H1 (cell line): ENCODE measurements around the gene SPATA6L. TPM values are rescaled to one million over a fixed set of nuclear protein-coding genes. Genes with fewer than 3 reads are reported as not detected.

ENCODE experiments used
- CTCF ChIA-PET: fragments of 300-600 bp; sonication (Branson Sonifier 250); formaldehyde crosslinking; loops from one replicate; lab custom pipeline; 2021; ENCODE audit not compliant: partially characterized antibody; lab: Charles Lee
- POLR2A ChIA-PET: fragments of 300-600 bp; sonication (Branson Sonifier 250); formaldehyde crosslinking; loops from one replicate; lab custom pipeline; 2021; ENCODE audit warnings: inconsistent platforms; ENCODE audit not compliant: partially characterized antibody; lab: Charles Lee
- DNase-seq, 2 experiments: peaks; one replicate each; pipeline versions ENCODE4 v3.0.0 to v3.0.0-alpha.2; 2010 to 2022; ENCODE audit warnings: low spot score in 2 of 2, low read depth in 1 of 2, mixed read lengths in 1 of 2
- FAIRE-seq: peaks from 2 replicates; lab custom pipeline; 2011; peaks lifted over from hg19 to GRCh38; lab: Jason Lieb, UNC
- H2AFZ ChIP-seq: 2 replicates; pipeline ENCODE4 v1.8.1; 2012; ENCODE audit warnings: low read length, inconsistent platforms
- H2AK5ac ChIP-seq: 2 replicates; pipeline ENCODE4 v1.6.1; 2013; ENCODE audit warnings: low read depth, low read length
- H2BK120ac ChIP-seq: replicated peaks from 2 replicates; pipeline ENCODE3; 2013; ENCODE audit warnings: low read depth, low read length, inconsistent platforms
- H2BK12ac ChIP-seq: 2 replicates; pipeline ENCODE4 v1.6.1; 2013; ENCODE audit warnings: low read depth, low read length
- H2BK15ac ChIP-seq: 2 replicates; pipeline ENCODE4 v1.6.1; 2013; ENCODE audit warnings: low read length
- H2BK20ac ChIP-seq: 2 replicates; pipeline ENCODE4 v1.6.1; 2013; ENCODE audit warnings: low read length
- H2BK5ac ChIP-seq: 2 replicates; pipeline ENCODE4 v1.6.1; 2013; ENCODE audit warnings: low read depth, low read length
- H3K14ac ChIP-seq: 2 replicates; pipeline ENCODE4 v1.6.1; 2013; ENCODE audit warnings: inconsistent platforms; ENCODE audit not compliant: insufficient read length
- H3K18ac ChIP-seq: 2 replicates; pipeline ENCODE4 v1.6.1; 2013; ENCODE audit warnings: low read length; ENCODE audit errors: extremely low read depth
- H3K23ac ChIP-seq: 2 replicates; pipeline ENCODE4 v1.6.1; 2013; ENCODE audit warnings: inconsistent platforms; ENCODE audit not compliant: insufficient read length
- H3K23me2 ChIP-seq: 2 replicates; pipeline ENCODE4 v1.6.1; 2013; ENCODE audit warnings: low read depth, low read length
- H3K27ac ChIP-seq: 2 replicates; pipeline ENCODE4 v1.6.1; 2011; ENCODE audit warnings: low read depth, low read length, inconsistent platforms
- H3K27me3 ChIP-seq, 4 experiments: replicated peaks in 1 of 4; 1 replicate in 1 of 4; 2 replicates in 3 of 4; pipeline versions ENCODE4 v1.6.1 to v1.8.1; 2011 to 2013; ENCODE audit warnings: low read length in 3 of 4, mild to moderate bottlenecking in 3 of 4, inconsistent platforms in 2 of 4, mixed read lengths in 2 of 4, moderate library complexity in 1 of 4; ENCODE audit not compliant: control insufficient read depth in 3 of 4, insufficient read depth in 3 of 4; ENCODE audit errors: extremely low read depth in 1 of 4
- H3K36me3 ChIP-seq, 4 experiments: 2 replicates each; pipeline versions ENCODE4 v1.6.1 to v1.8.1; 2011 to 2013; ENCODE audit warnings: mild to moderate bottlenecking in 4 of 4, low read length in 3 of 4, moderate library complexity in 2 of 4, control low read depth in 1 of 4, inconsistent platforms in 1 of 4; ENCODE audit not compliant: insufficient read depth in 4 of 4, control insufficient read depth in 2 of 4
- H3K4ac ChIP-seq: replicated peaks from 2 replicates; pipeline ENCODE3; 2013; ENCODE audit warnings: low read length, low read depth, mixed read lengths, inconsistent platforms; ENCODE audit not compliant: insufficient read length
- H3K4me1 ChIP-seq, 4 experiments: replicated peaks in 1 of 4; 1 replicate in 1 of 4; 2 replicates in 3 of 4; pipeline versions ENCODE4 v1.6.1 to v1.8.1; 2011 to 2013; ENCODE audit warnings: low read length in 3 of 4, inconsistent platforms in 2 of 4, mixed read lengths in 1 of 4; ENCODE audit not compliant: insufficient read depth in 4 of 4, control insufficient read depth in 3 of 4
- H3K4me2 ChIP-seq, 2 experiments: 2 replicates each; pipeline versions ENCODE4 v1.6.1 to v1.8.1; 2011 to 2013; ENCODE audit warnings: low read depth in 2 of 2, low read length in 2 of 2, control low read depth in 1 of 2, inconsistent platforms in 1 of 2, mild to moderate bottlenecking in 1 of 2; ENCODE audit not compliant: insufficient read depth in 1 of 2
- H3K4me3 ChIP-seq, 4 experiments: fragments of 200-600, 300-600 bp in 1 of 4; sonication (generic), shearing (Covaris generic), sonication (Bioruptor Twin) in 1 of 4; 2 replicates each; pipeline versions ENCODE4 v1.5.1 to v1.8.1; 2011 to 2016; ENCODE audit warnings: low read length in 4 of 4, low read depth in 3 of 4, control low read depth in 2 of 4, inconsistent platforms in 2 of 4, mild to moderate bottlenecking in 2 of 4, mixed read lengths in 1 of 4, moderate library complexity in 1 of 4; ENCODE audit not compliant: insufficient read depth in 2 of 4; ENCODE audit errors: extremely low read depth in 1 of 4
- H3K56ac ChIP-seq: replicated peaks from 2 replicates; pipeline ENCODE3; 2013; ENCODE audit warnings: low read depth, mild to moderate bottlenecking, mixed read lengths, low read length, inconsistent platforms; ENCODE audit not compliant: insufficient read length
- H3K79me1 ChIP-seq: 2 replicates; pipeline ENCODE4 v1.6.1; 2013; ENCODE audit warnings: low read depth, low read length, control low read depth
- H3K79me2 ChIP-seq, 2 experiments: 2 replicates each; pipeline versions ENCODE4 v1.6.1 to v1.8.1; 2012 to 2013; ENCODE audit warnings: low read length in 2 of 2, mild to moderate bottlenecking in 2 of 2, inconsistent platforms in 1 of 2; ENCODE audit not compliant: insufficient read depth in 2 of 2, control insufficient read depth in 1 of 2
- H3K9ac ChIP-seq, 4 experiments: replicated peaks in 1 of 4; 1 replicate in 1 of 4; 2 replicates in 3 of 4; pipeline versions ENCODE4 v1.6.1 to v1.8.1; 2011 to 2013; ENCODE audit warnings: low read depth in 3 of 4, low read length in 3 of 4, control low read depth in 2 of 4, mild to moderate bottlenecking in 2 of 4, moderate library complexity in 2 of 4, inconsistent platforms in 1 of 4; ENCODE audit errors: extremely low read depth in 1 of 4
- H3K9me3 ChIP-seq, 2 experiments: 2 replicates each; pipeline versions ENCODE4 v1.6.1 to v1.8.1; 2012 to 2013; ENCODE audit warnings: mild to moderate bottlenecking in 2 of 2, moderate library complexity in 2 of 2, control low read depth in 1 of 2, inconsistent platforms in 1 of 2, low read depth in 1 of 2, low read length in 1 of 2, mixed read lengths in 1 of 2; ENCODE audit not compliant: insufficient read depth in 2 of 2
- H4K20me1 ChIP-seq, 2 experiments: replicated peaks in 1 of 2; 2 replicates each; pipeline versions ENCODE3 to v1.8.1; 2011 to 2013; ENCODE audit warnings: inconsistent platforms in 2 of 2, low read length in 2 of 2, mild to moderate bottlenecking in 1 of 2; ENCODE audit not compliant: insufficient read depth in 2 of 2, control insufficient read depth in 1 of 2
- H4K5ac ChIP-seq: 2 replicates; pipeline ENCODE4 v1.6.1; 2013; ENCODE audit warnings: low read length, low read depth, mixed read lengths, inconsistent platforms; ENCODE audit not compliant: insufficient read length
- H4K8ac ChIP-seq: 2 replicates; pipeline ENCODE4 v1.8.0; 2013; ENCODE audit warnings: mild to moderate bottlenecking, moderate library complexity, low read length, inconsistent platforms; ENCODE audit not compliant: insufficient read depth; ENCODE audit errors: extremely low read depth
- H4K91ac ChIP-seq: replicated peaks from 2 replicates; pipeline ENCODE3; 2013; ENCODE audit warnings: low read length, mixed read lengths, inconsistent platforms; ENCODE audit not compliant: insufficient read length
- ATF3 ChIP-seq: IDR thresholded peaks from 2 replicates; pipeline ENCODE4 v1.6.1; 2011; ENCODE audit warnings: low read depth, mild to moderate bottlenecking, low read length; ENCODE audit not compliant: insufficient read depth
- CEBPB ChIP-seq: IDR thresholded peaks from 2 replicates; pipeline ENCODE4 v1.6.1; 2012; ENCODE audit warnings: low read depth, low read length
- KDM1A ChIP-seq: fragments of 200-600, 300-600 bp; sonication (generic); IDR thresholded peaks from 2 replicates; pipeline ENCODE4 v1.7.1; 2016; ENCODE audit warnings: mild to moderate bottlenecking, low read length, borderline replicate concordance
- SUZ12 ChIP-seq: fragments of 200-600 bp; sonication (generic); IDR thresholded peaks from 2 replicates; pipeline ENCODE4 v1.6.1; 2012; ENCODE audit warnings: mild to moderate bottlenecking, inconsistent platforms, low read length, moderate library complexity, mixed read lengths
- TBP ChIP-seq: IDR thresholded peaks from 2 replicates; pipeline ENCODE4 v1.6.1; 2011; ENCODE audit warnings: low read depth, low read length, improper control_type of control experiment
- USF2 ChIP-seq: IDR thresholded peaks from 2 replicates; pipeline ENCODE4 v1.6.1; 2011; ENCODE audit warnings: low read length, improper control_type of control experiment
- YY1 ChIP-seq: IDR thresholded peaks from 2 replicates; pipeline ENCODE4 v1.6.1; 2011; ENCODE audit warnings: low read depth, mild to moderate bottlenecking, low read length
- WGBS, 2 experiments: shearing (Covaris generic) in 1 of 2; methylation state at CpG; one replicate each; pipeline versions ENCODE4 v1.1.6 to v1.1.7; 2013 to 2015; ENCODE audit warnings: low lambda C conversion rate in 2 of 2, mixed read lengths in 2 of 2, inconsistent platforms in 1 of 2, low coverage in 1 of 2, missing lambda C conversion rate in 1 of 2; ENCODE audit not compliant: insufficient replicate concordance in 2 of 2, insufficient coverage in 1 of 2, insufficient read length in 1 of 2; ENCODE audit errors: extremely low coverage in 1 of 2, missing lambda C conversion rate in 1 of 2; 5-methylcytosine and 5-hydroxymethylcytosine counted together
- polyA plus RNA-seq, 7 experiments: library from polyadenylated mRNA; depleted of rRNA in 3 of 7; stranded (reverse) in 5 of 7; unstranded in 2 of 7; fragments of >200 nt in 5 of 7; fragments of 200-250 nt in 2 of 7; gene quantifications; 1 replicate in 5 of 7; 2 replicates in 1 of 7; 4 replicates in 1 of 7; pipeline versions ENCODE4 v1.2.1 to v1.2.3, GENCODE V29; 2011 to 2013; ENCODE audit warnings: missing spikeins in 2 of 7, mixed read lengths in 2 of 7
- total RNA-seq: library from RNA; stranded (reverse); fragmentation: NEBNext Ultra II Directional; extraction: Animal tissue kit (Norgen Biotek cat#: 25700); gene quantifications from 2 replicates; pipeline ENCODE4 v1.2.1, GENCODE V29; 2021

Gene SPATA6L
- total and polyA plus RNA-seq, 2 of the 8 experiments (the other 6 are each of a cell fraction or from before 2014, with no cell fraction given), result 0.57 to 1.1 TPM

GRCh38 chr9:4638968-4639367, 27.3 kb downstream of the SPATA6L start:
- ChIA-PET POLR2A (no interaction called here), CTCF (interaction anchor here (0.6 to 5.3 kb wide), 20 partner anchors 11 to 325 kb away, joined by 3 to 68 read pairs (median 4); no protein-coding TSS in a partner anchor)
- no peak for TF ChIP-seq CEBPB
- TF ChIP-seq TBP, result no peak
- TF ChIP-seq USF2, result no peak
- TF ChIP-seq KDM1A, result no peak
- no peak for TF ChIP-seq SUZ12
- TF ChIP-seq YY1, result no peak
- TF ChIP-seq ATF3, result no peak
- no peak overlapping the region for H3K18ac ChIP-seq
- no peak overlapping the region for H4K8ac ChIP-seq
- no peak overlapping the region for H2BK15ac ChIP-seq
- no peak for FAIRE-seq
- no peak overlapping the region for H2AK5ac ChIP-seq
- no peaks in the 10 kb centered on the region for H3K9me3 ChIP-seq
- H3K27ac ChIP-seq, result no peak overlapping the region
- H3K23me2 ChIP-seq, result no peaks in the 10 kb centered on the region
- WGBS, 2 experiments, result 93% methylated on average over 3 of the region's 3 CpGs; no CpG with 5 or more reads in 1 of the 2 experiments
- H3K27me3 ChIP-seq, result no peaks in the 10 kb centered on the region
- no peak overlapping the region for H2BK12ac ChIP-seq
- H4K20me1 ChIP-seq, result no peaks in the 10 kb centered on the region
- H3K4me2 ChIP-seq, result no peak overlapping the region
- H3K79me1 ChIP-seq, result no peaks in the 10 kb centered on the region
- H2AFZ ChIP-seq, result no peak overlapping the region
- H2BK20ac ChIP-seq, result no peak overlapping the region
- H3K4me1 ChIP-seq, result no peaks in the 10 kb centered on the region
- H3K4ac ChIP-seq, result no peak overlapping the region
- no peaks in the 10 kb centered on the region for H3K79me2 ChIP-seq
- H3K36me3 ChIP-seq, result no peaks in the 10 kb centered on the region
- no peak for DNase-seq
- no peak overlapping the region for H3K56ac ChIP-seq
- H4K5ac ChIP-seq, result no peak overlapping the region
- no peak overlapping the region for H2BK5ac ChIP-seq
- H3K14ac ChIP-seq, result no peak overlapping the region
- no peak overlapping the region for H3K23ac ChIP-seq
- no peak overlapping the region for H3K4me3 ChIP-seq
- H2BK120ac ChIP-seq, result no peak overlapping the region
- H3K9ac ChIP-seq, result no peak overlapping the region
- no peak overlapping the region for H4K91ac ChIP-seq
